VCaP (cell line): ENCODE measurements around the gene FAM76A.
"Not testable (repeated sequence)": the region's sequence is repeated elsewhere in the genome, so short reads cannot be mapped to it uniquely, and the experiment has no call there.

Experiments
- H3K27ac ChIP-seq: fragments of 450-650 bp; 2 replicates; pipeline ENCODE4 v1.5.1; 2017
- TF ChIP-seq, protein P1 (sequence below): fragments of 450-650 bp; conservative IDR thresholded peaks from 2 replicates; pipeline ENCODE4 v1.5.1; 2017; ENCODE audit warnings: mild to moderate bottlenecking, moderate library complexity

The FAM76A gene

DNA sequence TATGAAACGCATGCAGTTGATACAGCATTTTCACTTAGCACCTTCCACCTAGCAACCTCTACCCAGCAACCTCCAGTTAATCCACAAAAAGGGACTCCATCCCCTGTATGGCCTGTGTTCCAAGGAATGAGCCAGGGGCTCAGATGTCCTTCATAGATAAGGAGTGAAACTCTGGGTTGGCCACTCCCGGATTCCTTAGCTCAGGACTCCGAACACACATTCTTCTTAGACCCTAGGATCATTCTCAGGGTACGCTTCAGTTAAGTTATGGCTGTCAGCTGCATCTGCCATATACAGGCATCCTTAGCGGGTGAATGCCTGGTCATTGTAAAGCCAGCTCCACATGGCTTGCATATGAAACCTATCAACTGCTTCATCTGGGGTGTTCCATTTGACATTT is 37.9 kb upstream of the FAM76A start:
- TF ChIP-seq, protein P1, sequence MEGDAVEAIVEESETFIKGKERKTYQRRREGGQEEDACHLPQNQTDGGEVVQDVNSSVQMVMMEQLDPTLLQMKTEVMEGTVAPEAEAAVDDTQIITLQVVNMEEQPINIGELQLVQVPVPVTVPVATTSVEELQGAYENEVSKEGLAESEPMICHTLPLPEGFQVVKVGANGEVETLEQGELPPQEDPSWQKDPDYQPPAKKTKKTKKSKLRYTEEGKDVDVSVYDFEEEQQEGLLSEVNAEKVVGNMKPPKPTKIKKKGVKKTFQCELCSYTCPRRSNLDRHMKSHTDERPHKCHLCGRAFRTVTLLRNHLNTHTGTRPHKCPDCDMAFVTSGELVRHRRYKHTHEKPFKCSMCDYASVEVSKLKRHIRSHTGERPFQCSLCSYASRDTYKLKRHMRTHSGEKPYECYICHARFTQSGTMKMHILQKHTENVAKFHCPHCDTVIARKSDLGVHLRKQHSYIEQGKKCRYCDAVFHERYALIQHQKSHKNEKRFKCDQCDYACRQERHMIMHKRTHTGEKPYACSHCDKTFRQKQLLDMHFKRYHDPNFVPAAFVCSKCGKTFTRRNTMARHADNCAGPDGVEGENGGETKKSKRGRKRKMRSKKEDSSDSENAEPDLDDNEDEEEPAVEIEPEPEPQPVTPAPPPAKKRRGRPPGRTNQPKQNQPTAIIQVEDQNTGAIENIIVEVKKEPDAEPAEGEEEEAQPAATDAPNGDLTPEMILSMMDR: no peak
- H3K27ac ChIP-seq: no peak overlapping the region

DNA sequence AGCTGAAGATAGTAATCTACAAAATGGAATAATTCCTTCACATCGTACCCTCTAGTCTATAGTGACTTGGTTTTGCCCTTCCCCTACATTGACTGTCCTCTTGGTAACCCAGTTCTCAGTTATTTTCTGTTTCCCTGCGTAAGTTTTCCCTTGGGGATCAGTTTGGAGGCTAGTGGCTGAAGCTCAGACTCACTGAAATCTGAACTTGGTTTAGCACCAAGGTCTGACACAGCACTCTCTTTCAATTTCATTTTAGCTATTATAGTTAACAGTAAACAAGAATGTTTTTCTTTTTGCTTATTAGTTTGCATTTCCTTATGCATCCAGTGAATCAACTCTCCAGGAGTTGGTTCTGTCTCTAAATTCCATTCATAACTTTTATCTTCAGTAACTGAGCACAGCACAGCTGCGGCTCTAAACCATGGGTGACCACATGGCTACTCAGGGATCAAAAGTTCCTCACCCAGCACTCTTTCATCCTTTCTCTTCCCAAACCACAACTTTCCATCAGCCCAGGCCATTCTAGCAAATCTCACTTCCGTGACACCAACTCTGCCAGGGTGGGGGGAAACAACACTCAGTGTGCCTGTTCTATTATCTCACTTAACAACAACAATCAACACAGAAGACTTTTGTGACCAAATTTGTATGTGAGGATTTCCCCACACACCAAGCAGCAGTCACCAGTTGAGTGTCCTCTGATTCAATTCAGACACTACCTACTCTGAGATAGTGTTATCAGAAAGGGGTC is 36.2 kb upstream of the FAM76A start:
- TF ChIP-seq, protein P1: no peak
- H3K27ac ChIP-seq: no peak overlapping the region

DNA sequence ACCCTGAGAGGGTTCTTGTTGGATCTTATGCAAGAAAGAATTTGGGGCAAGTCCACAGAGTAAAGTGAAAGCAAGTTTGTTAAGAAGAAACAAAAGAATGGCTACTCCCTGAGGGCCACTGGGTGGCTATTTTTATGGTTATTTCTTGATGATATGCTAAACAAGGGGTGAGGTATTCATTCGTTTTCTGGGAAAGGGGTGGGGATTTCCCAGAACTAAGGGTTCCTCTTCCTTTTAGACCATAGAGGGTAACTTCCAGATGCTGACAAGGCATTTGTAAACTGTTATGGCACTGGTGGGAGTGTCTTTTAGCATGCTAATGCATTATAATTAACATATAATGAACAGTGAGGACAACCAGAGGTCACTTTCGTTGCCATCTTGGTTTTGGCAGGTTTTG is 35.6 kb upstream of the FAM76A start:
- TF ChIP-seq, protein P1: no peak
- H3K27ac ChIP-seq: no peak overlapping the region

DNA sequence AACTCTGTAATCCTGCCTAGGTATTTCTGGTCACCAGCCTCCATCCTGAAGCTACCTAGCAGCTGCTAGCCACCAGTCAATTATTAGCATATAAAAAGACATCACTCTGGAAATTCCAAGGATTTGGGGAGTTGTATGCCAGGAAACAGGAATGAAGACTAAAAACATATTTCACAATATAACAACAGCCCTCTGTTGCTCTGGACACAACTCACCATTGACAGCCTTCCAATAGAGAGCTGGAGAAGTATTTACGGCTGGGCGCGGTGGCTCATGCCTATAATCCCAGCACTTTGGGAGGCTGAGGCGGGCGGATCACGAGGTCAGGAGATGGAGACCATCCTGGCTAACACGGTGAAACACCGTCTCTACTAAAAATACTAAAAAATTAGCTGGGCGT is 28.9 kb upstream of the FAM76A start:
- H3K27ac ChIP-seq: not testable (repeated sequence)

DNA sequence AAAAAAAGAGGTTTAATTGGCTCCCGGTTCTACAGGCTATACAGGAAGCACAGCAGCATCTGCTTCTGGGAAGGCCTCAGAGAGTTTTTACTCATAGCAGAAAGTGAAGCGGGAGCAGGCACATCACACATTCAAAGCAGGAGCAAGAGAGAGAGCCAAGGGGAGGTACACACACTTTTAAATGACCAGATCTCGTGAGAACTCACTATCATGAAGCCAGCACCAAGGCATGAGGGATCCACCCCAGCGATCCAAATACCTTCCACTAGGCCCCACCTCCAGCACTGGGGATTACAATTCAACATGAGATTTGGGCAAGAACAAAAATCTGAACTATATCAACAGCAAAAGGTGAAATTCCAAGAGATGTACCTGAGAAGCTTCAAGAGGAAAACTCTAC is 20.8 kb upstream of the FAM76A start:
- TF ChIP-seq, protein P1: no peak

DNA sequence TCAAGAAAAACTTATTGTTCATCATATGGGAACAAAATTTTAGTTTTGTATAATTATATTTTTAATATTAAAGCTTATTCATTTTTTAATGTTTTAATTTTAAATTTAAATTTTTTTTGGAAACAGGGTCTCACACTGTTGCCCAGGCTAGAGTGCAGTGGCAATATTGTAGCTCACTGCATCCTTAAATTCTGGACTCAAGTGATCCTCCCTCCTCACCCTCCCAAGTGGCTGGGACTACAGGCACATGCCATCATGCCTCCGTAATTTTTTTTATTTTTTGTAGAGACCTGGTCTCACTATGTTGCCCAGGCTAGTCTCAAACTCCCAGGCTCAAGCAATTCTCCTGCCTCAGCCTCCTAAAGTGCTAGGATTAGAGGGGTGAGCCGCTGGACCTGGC is 20.2 kb upstream of the FAM76A start:
- TF ChIP-seq, protein P1: no peak
- H3K27ac ChIP-seq: no peak overlapping the region

More for the DNA sequence above, 20.8 kb upstream of the FAM76A start:
- no peak overlapping the region for H3K27ac ChIP-seq

DNA sequence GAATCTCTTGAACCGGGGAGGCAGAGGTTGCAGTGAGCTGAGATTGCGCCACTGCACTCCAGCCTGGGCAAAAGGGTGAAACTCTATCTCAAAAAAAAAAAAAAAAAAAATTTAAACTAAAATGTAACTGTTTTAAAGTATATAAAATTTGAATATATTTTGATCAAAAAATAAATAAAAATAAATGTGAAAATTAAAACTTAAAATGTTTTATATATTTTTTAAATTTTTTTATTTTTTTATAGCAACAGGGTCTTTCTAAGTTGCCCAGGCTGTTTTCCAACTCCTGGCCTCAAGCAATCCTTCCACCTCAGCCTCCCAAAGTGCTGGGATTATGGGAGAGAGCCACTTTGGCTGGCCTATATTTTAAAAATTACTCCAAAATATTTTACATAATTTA is 15.2 kb upstream of the FAM76A start:
- TF ChIP-seq, protein P1: no peak
- H3K27ac ChIP-seq: no peak overlapping the region

DNA sequence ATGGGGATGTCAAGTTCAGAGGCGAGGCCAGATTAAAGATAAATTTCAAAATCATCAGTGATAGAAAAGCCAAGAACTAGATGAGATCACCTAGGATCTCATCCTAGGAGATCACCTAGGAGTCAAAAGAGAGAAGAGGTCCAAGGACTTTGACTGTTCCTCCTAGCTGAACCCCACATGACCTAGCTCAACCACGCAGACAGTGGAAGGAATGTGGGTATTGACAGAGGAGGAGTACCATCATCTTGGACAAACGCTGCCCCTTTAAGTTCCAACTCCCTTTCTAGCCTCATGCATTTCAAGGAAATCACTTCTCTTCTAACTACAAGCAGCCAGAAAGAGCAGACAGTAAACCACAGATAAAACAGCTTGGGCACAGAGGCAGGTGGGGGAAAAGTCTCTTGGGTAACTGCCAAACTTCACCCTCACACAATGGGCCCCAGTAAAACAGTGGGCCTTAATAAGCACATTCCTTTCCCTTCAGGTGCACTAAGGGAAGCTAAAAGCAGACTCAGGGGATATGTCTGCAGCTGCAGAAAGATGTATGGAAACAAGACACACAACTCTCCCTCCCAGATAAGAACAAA is 12.5 kb upstream of the FAM76A start:
- H3K27ac ChIP-seq: no peak overlapping the region
- TF ChIP-seq, protein P1: no peak
